Left lung (tissue), 10 donors: ENCODE results near the gene ABCB1. TPM values are rescaled to one million over a fixed set of nuclear protein-coding genes. Genes with fewer than 3 reads are reported as not detected.

ENCODE experiments used
- ATAC-seq: fragments of 200-7000 bp; cut with Tn5 transposase; one replicate; pipeline ENCODE4 v1.9.1; 2020; ENCODE audit warnings: moderate library complexity
- DNase-seq, 4 donors: peaks; one replicate each; pipeline ENCODE4 v3.0.0-alpha.2; 2013 to 2020
- H3K27ac ChIP-seq, 2 donors: fragments of 200-600 bp; sonication (generic) in 1 of 2; one replicate each; pipeline versions ENCODE4 v1.5.0 to v1.8.0; 2020 to 2021
- H3K27me3 ChIP-seq, 2 donors: fragments of 200-600 bp; sonication (generic) in 1 of 2; one replicate each; pipeline versions ENCODE4 v1.5.0 to v1.8.0; 2020 to 2021
- H3K36me3 ChIP-seq, 2 donors: fragments of 200-600 bp; sonication (generic) in 1 of 2; one replicate each; pipeline versions ENCODE4 v1.5.0 to v1.8.0; 2020 to 2021
- H3K4me1 ChIP-seq, 2 donors: fragments of 200-600 bp; one replicate each; pipeline ENCODE4 v1.8.0; 2021
- H3K4me3 ChIP-seq, 2 donors: fragments of 200-600 bp; sonication (generic) in 1 of 2; one replicate each; pipeline versions ENCODE4 v1.5.0 to v1.8.0; 2020 to 2021; ENCODE audit warnings: mild to moderate bottlenecking in 1 of 2
- H3K9me3 ChIP-seq, 2 donors: fragments of 200-600 bp; sonication (generic) in 1 of 2; one replicate each; pipeline versions ENCODE4 v1.5.0 to v1.8.0; 2020 to 2021
- CTCF ChIP-seq, 2 donors: fragments of 200-600 bp; sonication (generic) in 1 of 2; IDR thresholded peaks; one replicate each; pipeline versions ENCODE4 v1.5.0 to v1.8.0; 2021; ENCODE audit warnings: antibody characterized with exemption in 2 of 2
- intact Hi-C, 2 donors: fragments of 100-400 bp; cut with DNase I; formaldehyde crosslinking; loops; one replicate each; pipeline versions ENCODE4 v1.11.2 to v1.14.2; 2022
- polyA plus RNA-seq, 6 donors: library from polyadenylated mRNA; unstranded; fragments of 120-200 nt; gene quantifications; one replicate each; pipeline ENCODE4 v1.2.1, GENCODE V29; 2013; ENCODE audit not compliant: insufficient read length in 6 of 6
- total RNA-seq, 2 donors: library from RNA; stranded (reverse); fragmentation: NEBNext Ultra II Directional; extraction: Animal tissue kit (Norgen Biotek cat#: 25700); gene quantifications; one replicate each; pipeline ENCODE4 v1.2.1, GENCODE V29; 2021
- donor health status: DM: no; HTN: yes; CAD: no.
- donor health status: DM: no; HTN: no; CAD: no.

The ABCB1 gene
- total and polyA plus RNA-seq, 8 donors: 0.31 to 7.0 (median 1.0) TPM

GRCh38 chr7:87479951-87480350, 120.7 kb downstream of the ABCB1 start:
- ATAC-seq: no peak

GRCh38 chr7:87476179-87476557, 124.5 kb downstream of the ABCB1 start:
- Histone ChIP-seq H3K4me1 (peaks cover 3 to 15% of the 10 kb centered on the region in 2 donors), H3K27me3 (peaks cover 23 to 44% of the 10 kb centered on the region in 2 donors), H3K36me3 (no peaks in the 10 kb centered on the region), H3K9me3 (no peaks in the 10 kb centered on the region), H3K4me3 (peak overlapping the region in 1 of 2 donors; percentile 32), H3K27ac (no peak overlapping the region)
- no peak for DNase-seq
- intact Hi-C loops: no loop called here
- no peak for TF ChIP-seq CTCF (IDR thresholded peaks at IDR 0.05)
- ATAC-seq: no peak

More at GRCh38 chr7:87479951-87480350, 120.7 kb downstream of the ABCB1 start:
- Histone ChIP-seq H3K27me3 (peaks cover 19 to 27% of the 10 kb centered on the region in 2 donors), H3K27ac (no peak overlapping the region), H3K36me3 (no peaks in the 10 kb centered on the region), H3K4me3 (no peak overlapping the region), H3K9me3 (no peaks in the 10 kb centered on the region), H3K4me1 (peaks cover 3 to 10% of the 10 kb centered on the region in 2 donors)
- intact Hi-C loops: no loop called here
- TF ChIP-seq CTCF (IDR thresholded peaks at IDR 0.05): no peak
- no peak for DNase-seq

- intact Hi-C loops: no loop called here
- no peak within 1 kb of the TSS for H3K27ac ChIP-seq
- peak within 1 kb of the TSS; percentile 18 to 32 for H3K4me3 ChIP-seq
- H3K9me3 ChIP-seq: no peaks in the 10 kb centered on the region
- ATAC-seq (peak; percentile 33), DNase-seq (peak in 2 of 4 donors; percentile 13 to 74)
- H3K4me1 ChIP-seq: peaks cover 3 to 15% of the 10 kb centered on the region in 2 donors
- no peaks in the 10 kb centered on the region for H3K36me3 ChIP-seq
- H3K27me3 ChIP-seq: peaks cover 23 to 44% of the 10 kb centered on the region in 2 donors
- no peak for TF ChIP-seq CTCF (IDR thresholded peaks at IDR 0.05)
Measured at GRCh38 chr7:87475359-87476178, 125.1 kb downstream of the ABCB1 start, which contains the start of gene ABCB4. TSS of gene ABCB4 (minus strand) at chr7:87475680. CDS start at chr7:87475465, 215 bp downstream.

- Histone ChIP-seq H3K27me3 (peaks cover 23 to 44% of the 10 kb centered on the region in 2 donors), H3K36me3 (no peaks in the 10 kb centered on the region), H3K4me1 (peaks cover 3 to 15% of the 10 kb centered on the region in 2 donors), H3K9me3 (no peaks in the 10 kb centered on the region), H3K4me3 (peak overlapping the region; percentile 18 to 32), H3K27ac (no peak overlapping the region)
- TF ChIP-seq CTCF (IDR thresholded peaks at IDR 0.05): no peak
- DNase-seq (peak in 1 of 4 donors; percentile 7), ATAC-seq (peak; percentile 66)
- intact Hi-C loops: no loop called here
Measured at GRCh38 chr7:87474533-87475358, 125.9 kb downstream of the ABCB1 start.

- H3K36me3 ChIP-seq: no peaks in the 10 kb centered on the region
- H3K27me3 ChIP-seq: peaks cover 23 to 44% of the 10 kb centered on the region in 2 donors
- ATAC-seq: no peak
- no peak for TF ChIP-seq CTCF (IDR thresholded peaks at IDR 0.05)
- H3K9me3 ChIP-seq: peaks cover 0 to 2% of the 10 kb centered on the region in 2 donors
- no peak overlapping the region for H3K27ac ChIP-seq
- intact Hi-C loops: no loop called here
- H3K4me3 ChIP-seq: no peak overlapping the region
- peaks cover 3 to 15% of the 10 kb centered on the region in 2 donors for H3K4me1 ChIP-seq
- no peak for DNase-seq
Measured at GRCh38 chr7:87473986-87474385, 126.7 kb downstream of the ABCB1 start.
